WTC11 (cell line): ENCODE results near the gene QTRT2. TPM values are rescaled to one million over a fixed set of nuclear protein-coding genes. Genes with fewer than 3 reads are reported as not detected.

Experiments
- ATAC-seq: fragments of 200-7000 bp; cut with Tn5 transposase; 2 replicates; pipeline ENCODE4 v1.10.0; 2021; ENCODE audit warnings: mild to moderate bottlenecking, moderate library complexity
- Bru-seq: library from RNA; stranded (reverse); fragments of 400-500 nt; gene quantifications from one replicate; lab custom pipeline; 2021; lab: Mats Ljungman, UMichigan
- CTCF ChIA-PET: fragments of 300-600 bp; sonication (Branson Sonifier 250); formaldehyde crosslinking; loops from one replicate; lab custom pipeline; 2021; ENCODE audit warnings: antibody characterized with exemption; lab: Charles Lee
- POLR2A ChIA-PET: fragments of 350-600 bp; sonication (Branson Sonifier 250); formaldehyde crosslinking; loops from one replicate; lab custom pipeline; 2021; ENCODE audit warnings: antibody characterized with exemption; lab: Charles Lee
- DNase-seq: peaks from one replicate; pipeline ENCODE4 v3.0.0; 2021; ENCODE audit warnings: low spot score
- H3K27ac Mint-ChIP-seq: 2 replicates; pipeline ENCODE4 v1.8.0; 2021; ENCODE audit warnings: mixed read lengths
- H3K27me3 Mint-ChIP-seq: 2 replicates; pipeline ENCODE4 v1.8.0; 2021; ENCODE audit warnings: low read depth, mild to moderate bottlenecking, moderate library complexity, mixed read lengths
- H3K36me3 Mint-ChIP-seq: 2 replicates; pipeline ENCODE4 v1.8.0; 2021; ENCODE audit warnings: mixed read lengths
- H3K4me1 Mint-ChIP-seq: 2 replicates; pipeline ENCODE4 v1.8.0; 2022; ENCODE audit warnings: mixed read lengths
- H3K4me3 Mint-ChIP-seq: 2 replicates; pipeline ENCODE4 v1.8.0; 2021; ENCODE audit warnings: mild to moderate bottlenecking, moderate library complexity, mixed read lengths
- H3K9me3 Mint-ChIP-seq: 2 replicates; pipeline ENCODE4 v1.8.0; 2021; ENCODE audit warnings: mixed read lengths
- CBFB ChIP-seq: sonication (generic); formaldehyde crosslinking; IDR thresholded peaks from 2 replicates; pipeline ENCODE4 v1.8.1; 2022; ENCODE audit warnings: mild to moderate bottlenecking, low read depth, missing genetic modification reagents
- CREB1 ChIP-seq: sonication (generic); formaldehyde crosslinking; IDR thresholded peaks from 2 replicates; pipeline ENCODE4 v1.8.0; 2023; ENCODE audit warnings: mild to moderate bottlenecking, missing genetic modification reagents
- CREM ChIP-seq: sonication (generic); formaldehyde crosslinking; IDR thresholded peaks from 2 replicates; pipeline ENCODE4 v1.8.1; 2022; ENCODE audit warnings: mild to moderate bottlenecking, missing genetic modification reagents, moderate library complexity
- EMX1 ChIP-seq: fragments of 250-450 bp; sonication (Bioruptor Pico); IDR thresholded peaks from 2 replicates; pipeline ENCODE4 v1.8.0; 2021; ENCODE audit warnings: mild to moderate bottlenecking
- FOXJ3 ChIP-seq: sonication (generic); formaldehyde crosslinking; IDR thresholded peaks from 2 replicates; pipeline ENCODE4 v1.9.0; 2021; ENCODE audit warnings: missing genetic modification reagents, mild to moderate bottlenecking, borderline replicate concordance
- FOXK1 ChIP-seq: sonication (generic); formaldehyde crosslinking; IDR thresholded peaks from 2 replicates; pipeline ENCODE4 v1.8.0; 2022; ENCODE audit warnings: mild to moderate bottlenecking, moderate library complexity, missing genetic modification reagents
- HMGA2 ChIP-seq: fragments of 250-450 bp; sonication (Bioruptor Pico); IDR thresholded peaks from 2 replicates; pipeline ENCODE4 v1.4.0; 2021; ENCODE audit warnings: mild to moderate bottlenecking, moderate library complexity
- JUN ChIP-seq: sonication (generic); formaldehyde crosslinking; IDR thresholded peaks from 2 replicates; pipeline ENCODE4 v1.8.0; 2023; ENCODE audit warnings: mild to moderate bottlenecking, missing genetic modification reagents
- KAT7 ChIP-seq: sonication (generic); formaldehyde crosslinking; IDR thresholded peaks from 2 replicates; pipeline ENCODE4 v1.8.1; 2023; ENCODE audit warnings: missing genetic modification reagents, mild to moderate bottlenecking, borderline replicate concordance
- MYBL2 ChIP-seq: sonication (generic); formaldehyde crosslinking; IDR thresholded peaks from 2 replicates; pipeline ENCODE4 v1.8.1; 2023; ENCODE audit warnings: mild to moderate bottlenecking, moderate library complexity, missing genetic modification reagents
- NFATC4 ChIP-seq: fragments of 250-450 bp; sonication (Bioruptor Pico); IDR thresholded peaks from 2 replicates; pipeline ENCODE4 v1.9.0; 2021; ENCODE audit warnings: mild to moderate bottlenecking
- NR1H2 ChIP-seq: sonication (generic); formaldehyde crosslinking; IDR thresholded peaks from 2 replicates; pipeline ENCODE4 v1.9.0; 2021; ENCODE audit warnings: mild to moderate bottlenecking, moderate library complexity, missing genetic modification reagents
- NR2C2 ChIP-seq: sonication (generic); formaldehyde crosslinking; IDR thresholded peaks from 2 replicates; pipeline ENCODE4 v1.8.0; 2022; ENCODE audit warnings: mild to moderate bottlenecking, missing genetic modification reagents
- TEAD4 ChIP-seq: sonication (generic); formaldehyde crosslinking; IDR thresholded peaks from 2 replicates; pipeline ENCODE4 v1.8.0; 2022; ENCODE audit warnings: mild to moderate bottlenecking, missing genetic modification reagents
- ZNF121 ChIP-seq: sonication (generic); formaldehyde crosslinking; IDR thresholded peaks from 2 replicates; pipeline ENCODE4 v1.8.0; 2023; ENCODE audit warnings: missing genetic modification reagents
- ZNF232 ChIP-seq: sonication (generic); formaldehyde crosslinking; IDR thresholded peaks from 2 replicates; pipeline ENCODE4 v1.8.0; 2022; ENCODE audit warnings: mild to moderate bottlenecking, missing genetic modification reagents
- ZNF263 ChIP-seq: sonication (generic); formaldehyde crosslinking; IDR thresholded peaks from 2 replicates; pipeline ENCODE4 v1.8.1; 2022; ENCODE audit warnings: low read depth, mild to moderate bottlenecking, moderate library complexity, missing genetic modification reagents
- ZNF416 ChIP-seq: fragments of 250-450 bp; sonication (Bioruptor Pico); IDR thresholded peaks from 2 replicates; pipeline ENCODE4 v1.9.0; 2021; ENCODE audit warnings: mild to moderate bottlenecking, inconsistent platforms
- ZNF423 ChIP-seq: fragments of 250-450 bp; sonication (Bioruptor Pico); IDR thresholded peaks from 2 replicates; pipeline ENCODE4 v2.1.2; 2022; ENCODE audit warnings: mild to moderate bottlenecking, moderate library complexity
- long read RNA-seq, 3 experiments: library from RNA in 1 of 3; library from capped mRNA in 1 of 3; library from polyadenylated mRNA in 1 of 3; unstranded in 2 of 3; stranded (forward) in 1 of 3; transcript quantifications; one replicate each; pipeline ENCODE4 v2.0.0, GENCODE V29; 2021
- total RNA-seq: library from RNA; stranded (reverse); gene quantifications from 3 replicates; pipeline ENCODE4 v1.2.3, GENCODE V29; 2021
- TF ChIP-seq, protein P1 (sequence below): sonication (generic); formaldehyde crosslinking; conservative IDR thresholded peaks from 2 replicates; pipeline ENCODE4 v1.8.1; 2022; ENCODE audit warnings: mild to moderate bottlenecking, missing genetic modification reagents
- TF ChIP-seq, protein P2 (sequence below): sonication (generic); formaldehyde crosslinking; IDR thresholded peaks from 2 replicates; pipeline ENCODE4 v1.8.1; 2022; ENCODE audit warnings: mild to moderate bottlenecking, moderate library complexity, missing genetic modification reagents
- TF ChIP-seq, protein P3 (sequence below): sonication (generic); formaldehyde crosslinking; IDR thresholded peaks from 2 replicates; pipeline ENCODE4 v1.8.0; 2022; ENCODE audit warnings: mild to moderate bottlenecking, missing genetic modification reagents
- TF ChIP-seq, protein P4 (sequence below): sonication (generic); formaldehyde crosslinking; IDR thresholded peaks from 2 replicates; pipeline ENCODE4 v1.8.0; 2022; ENCODE audit warnings: mild to moderate bottlenecking, missing genetic modification reagents
- TF ChIP-seq, protein P5 (sequence below): sonication (generic); formaldehyde crosslinking; IDR thresholded peaks from 2 replicates; pipeline ENCODE4 v1.8.1; 2023; ENCODE audit warnings: mild to moderate bottlenecking, missing genetic modification reagents, moderate library complexity
- TF ChIP-seq, protein P6 (sequence below): sonication (generic); formaldehyde crosslinking; IDR thresholded peaks from 2 replicates; pipeline ENCODE4 v1.8.1; 2022; ENCODE audit warnings: missing genetic modification reagents, borderline replicate concordance
- TF ChIP-seq, protein P7 (sequence below): sonication (generic); formaldehyde crosslinking; conservative IDR thresholded peaks from 2 replicates; pipeline ENCODE4 v1.8.1; 2023; ENCODE audit warnings: mild to moderate bottlenecking, low read depth, missing genetic modification reagents, moderate library complexity

Gene QTRT2
- total RNA-seq (35.5 to 40.0 TPM (median 38.3 TPM) in 3 replicates), Bru-seq, nascent RNA (percentile 91 among the genes with signal in this experiment)
- long read RNA-seq, experiment 1, full-length matches to known transcripts: 130 of 189 reads
- long read RNA-seq, experiment 1, partial matches to known transcripts: 11 of 189 reads
- long read RNA-seq, experiment 1, other reads (novel, unspliced or antisense): 48 of 189 reads
- long read RNA-seq, experiment 2, partial matches to known transcripts: 4 of 32 reads
- long read RNA-seq, experiment 2, other reads (novel, unspliced or antisense): 28 of 32 reads
- long read RNA-seq, experiment 3, full-length matches to known transcripts: 11 of 14 reads
- long read RNA-seq, experiment 3, partial matches to known transcripts: 2 of 14 reads
- long read RNA-seq, experiment 3, other reads (novel, unspliced or antisense): 1 of 14 reads

DNA sequence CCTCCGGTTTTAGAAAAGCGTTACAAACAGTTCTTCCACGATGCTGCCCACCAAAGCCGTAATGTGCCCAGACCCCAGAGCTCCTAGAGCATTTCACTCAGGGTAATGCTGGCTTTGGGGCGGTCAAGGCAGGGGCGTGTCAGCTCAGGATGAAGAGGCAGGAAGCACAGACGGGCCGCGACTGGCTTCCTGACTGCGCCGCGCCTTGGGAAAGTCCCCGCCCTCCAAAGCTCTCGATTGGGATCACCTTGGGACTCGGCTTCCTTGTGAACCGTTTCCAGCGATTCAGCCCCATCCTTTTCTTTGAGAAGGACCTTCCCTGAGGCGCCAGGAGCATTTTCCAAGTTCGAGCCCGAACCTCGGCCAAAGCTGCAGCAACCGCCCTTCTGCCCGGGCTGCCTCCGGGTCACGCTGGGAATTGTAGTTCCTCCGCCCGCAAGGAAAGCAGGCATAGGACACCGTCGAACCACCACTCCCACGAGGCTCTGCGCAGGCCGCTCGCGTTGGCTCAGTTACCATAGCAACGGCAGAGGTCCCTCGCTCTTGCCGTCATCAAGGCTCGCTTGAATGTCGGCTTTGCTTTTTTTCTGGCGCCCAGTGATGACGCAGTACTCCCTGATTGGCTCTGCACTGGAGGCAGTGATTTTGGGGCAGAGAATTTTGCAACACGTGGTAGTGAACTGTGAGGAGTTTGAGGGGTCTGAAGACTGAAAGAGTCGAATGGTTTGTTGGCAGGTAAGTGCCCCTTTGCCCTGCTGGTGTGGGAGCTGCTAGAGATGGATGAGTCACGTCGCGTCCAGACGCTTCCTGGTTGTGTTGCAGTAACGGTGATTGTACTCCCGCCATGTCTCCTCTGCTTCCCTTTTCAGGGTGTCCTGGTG lies at the start of gene QTRT2, which contains the start of gene CCDC191:
TSS of gene QTRT2 (plus strand) at position 608 of the 881 bp plus-strand sequence. CDS start 8,521 bp downstream, outside the sequence.
TSS of gene CCDC191 (minus strand) at position 397 of the 881 bp plus-strand sequence. CDS start at position 337, 60 bp downstream.
- Mint-ChIP-seq H3K27me3 (no peaks in the 10 kb centered on the region; the same call in 1 of the 2 replicates), H3K4me1 (peaks cover 24% of the 10 kb centered on the region), H3K4me3 (peak within 1 kb of the TSS; percentile 83), H3K27ac (peak within 1 kb of the TSS; percentile 94), H3K36me3 (no peaks in the 10 kb centered on the region), H3K9me3 (no peaks in the 10 kb centered on the region)
- ATAC-seq (peak; percentile 98), DNase-seq (peak; percentile 98)
- ChIA-PET CTCF (interaction anchor here (1.4 kb wide), 1 partner anchor 144 kb away, joined by 4 read pairs; no protein-coding TSS in a partner anchor), POLR2A (interaction anchor here (0.6 to 0.8 kb wide), 2 partner anchors 9 to 25 kb away, joined by 3 read pairs; no protein-coding TSS in a partner anchor)
- TF ChIP-seq, protein P1, sequence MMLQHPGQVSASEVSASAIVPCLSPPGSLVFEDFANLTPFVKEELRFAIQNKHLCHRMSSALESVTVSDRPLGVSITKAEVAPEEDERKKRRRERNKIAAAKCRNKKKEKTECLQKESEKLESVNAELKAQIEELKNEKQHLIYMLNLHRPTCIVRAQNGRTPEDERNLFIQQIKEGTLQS: no peak
- no peak for TF ChIP-seq NFATC4 (CRISPR knock-in tag)
- no peak for TF ChIP-seq TEAD4 (CRISPR knock-in tag)
- TF ChIP-seq ZNF263 (CRISPR knock-in tag): no peak
- TF ChIP-seq, protein P2, sequence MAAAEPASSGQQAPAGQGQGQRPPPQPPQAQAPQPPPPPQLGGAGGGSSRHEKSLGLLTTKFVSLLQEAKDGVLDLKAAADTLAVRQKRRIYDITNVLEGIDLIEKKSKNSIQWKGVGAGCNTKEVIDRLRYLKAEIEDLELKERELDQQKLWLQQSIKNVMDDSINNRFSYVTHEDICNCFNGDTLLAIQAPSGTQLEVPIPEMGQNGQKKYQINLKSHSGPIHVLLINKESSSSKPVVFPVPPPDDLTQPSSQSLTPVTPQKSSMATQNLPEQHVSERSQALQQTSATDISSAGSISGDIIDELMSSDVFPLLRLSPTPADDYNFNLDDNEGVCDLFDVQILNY (CRISPR knock-in tag): no peak
- no peak for TF ChIP-seq NR2C2 (CRISPR knock-in tag)
- TF ChIP-seq, protein P3, sequence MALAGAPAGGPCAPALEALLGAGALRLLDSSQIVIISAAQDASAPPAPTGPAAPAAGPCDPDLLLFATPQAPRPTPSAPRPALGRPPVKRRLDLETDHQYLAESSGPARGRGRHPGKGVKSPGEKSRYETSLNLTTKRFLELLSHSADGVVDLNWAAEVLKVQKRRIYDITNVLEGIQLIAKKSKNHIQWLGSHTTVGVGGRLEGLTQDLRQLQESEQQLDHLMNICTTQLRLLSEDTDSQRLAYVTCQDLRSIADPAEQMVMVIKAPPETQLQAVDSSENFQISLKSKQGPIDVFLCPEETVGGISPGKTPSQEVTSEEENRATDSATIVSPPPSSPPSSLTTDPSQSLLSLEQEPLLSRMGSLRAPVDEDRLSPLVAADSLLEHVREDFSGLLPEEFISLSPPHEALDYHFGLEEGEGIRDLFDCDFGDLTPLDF (CRISPR knock-in tag): no peak
- TF ChIP-seq, protein P4, sequence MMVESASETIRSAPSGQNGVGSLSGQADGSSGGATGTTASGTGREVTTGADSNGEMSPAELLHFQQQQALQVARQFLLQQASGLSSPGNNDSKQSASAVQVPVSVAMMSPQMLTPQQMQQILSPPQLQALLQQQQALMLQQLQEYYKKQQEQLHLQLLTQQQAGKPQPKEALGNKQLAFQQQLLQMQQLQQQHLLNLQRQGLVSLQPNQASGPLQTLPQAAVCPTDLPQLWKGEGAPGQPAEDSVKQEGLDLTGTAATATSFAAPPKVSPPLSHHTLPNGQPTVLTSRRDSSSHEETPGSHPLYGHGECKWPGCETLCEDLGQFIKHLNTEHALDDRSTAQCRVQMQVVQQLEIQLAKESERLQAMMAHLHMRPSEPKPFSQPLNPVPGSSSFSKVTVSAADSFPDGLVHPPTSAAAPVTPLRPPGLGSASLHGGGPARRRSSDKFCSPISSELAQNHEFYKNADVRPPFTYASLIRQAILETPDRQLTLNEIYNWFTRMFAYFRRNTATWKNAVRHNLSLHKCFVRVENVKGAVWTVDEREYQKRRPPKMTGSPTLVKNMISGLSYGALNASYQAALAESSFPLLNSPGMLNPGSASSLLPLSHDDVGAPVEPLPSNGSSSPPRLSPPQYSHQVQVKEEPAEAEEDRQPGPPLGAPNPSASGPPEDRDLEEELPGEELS: no peak
- no peak for TF ChIP-seq NR1H2 (CRISPR knock-in tag)
- no peak for TF ChIP-seq ZNF416
- peak; percentile 99 for TF ChIP-seq CREM (CRISPR knock-in tag)
- TF ChIP-seq EMX1 (CRISPR knock-in tag): no peak
- no peak for TF ChIP-seq CREB1
- no peak for TF ChIP-seq KAT7 (CRISPR knock-in tag)
- TF ChIP-seq CBFB (CRISPR knock-in tag): 0 out of 2 replicates have a peak, but pooled peaks have one; percentile 29
- no peak for TF ChIP-seq HMGA2
- no peak for TF ChIP-seq ZNF232
- TF ChIP-seq, protein P5, sequence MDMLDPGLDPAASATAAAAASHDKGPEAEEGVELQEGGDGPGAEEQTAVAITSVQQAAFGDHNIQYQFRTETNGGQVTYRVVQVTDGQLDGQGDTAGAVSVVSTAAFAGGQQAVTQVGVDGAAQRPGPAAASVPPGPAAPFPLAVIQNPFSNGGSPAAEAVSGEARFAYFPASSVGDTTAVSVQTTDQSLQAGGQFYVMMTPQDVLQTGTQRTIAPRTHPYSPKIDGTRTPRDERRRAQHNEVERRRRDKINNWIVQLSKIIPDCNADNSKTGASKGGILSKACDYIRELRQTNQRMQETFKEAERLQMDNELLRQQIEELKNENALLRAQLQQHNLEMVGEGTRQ: peak; percentile 81
- no peak for TF ChIP-seq ZNF423
- peak; percentile 93 for TF ChIP-seq FOXK1
- no peak for TF ChIP-seq JUN (CRISPR knock-in tag)
- TF ChIP-seq, protein P6, sequence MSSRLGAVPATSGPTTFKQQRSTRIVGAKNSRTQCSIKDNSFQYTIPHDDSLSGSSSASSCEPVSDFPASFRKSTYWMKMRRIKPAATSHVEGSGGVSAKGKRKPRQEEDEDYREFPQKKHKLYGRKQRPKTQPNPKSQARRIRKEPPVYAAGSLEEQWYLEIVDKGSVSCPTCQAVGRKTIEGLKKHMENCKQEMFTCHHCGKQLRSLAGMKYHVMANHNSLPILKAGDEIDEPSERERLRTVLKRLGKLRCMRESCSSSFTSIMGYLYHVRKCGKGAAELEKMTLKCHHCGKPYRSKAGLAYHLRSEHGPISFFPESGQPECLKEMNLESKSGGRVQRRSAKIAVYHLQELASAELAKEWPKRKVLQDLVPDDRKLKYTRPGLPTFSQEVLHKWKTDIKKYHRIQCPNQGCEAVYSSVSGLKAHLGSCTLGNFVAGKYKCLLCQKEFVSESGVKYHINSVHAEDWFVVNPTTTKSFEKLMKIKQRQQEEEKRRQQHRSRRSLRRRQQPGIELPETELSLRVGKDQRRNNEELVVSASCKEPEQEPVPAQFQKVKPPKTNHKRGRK (CRISPR knock-in tag): no peak
- no peak for TF ChIP-seq ZNF121 (CRISPR knock-in tag)
- TF ChIP-seq MYBL2 (CRISPR knock-in tag): no peak
- no peak for TF ChIP-seq FOXJ3 (CRISPR knock-in tag)
- TF ChIP-seq, protein P7, sequence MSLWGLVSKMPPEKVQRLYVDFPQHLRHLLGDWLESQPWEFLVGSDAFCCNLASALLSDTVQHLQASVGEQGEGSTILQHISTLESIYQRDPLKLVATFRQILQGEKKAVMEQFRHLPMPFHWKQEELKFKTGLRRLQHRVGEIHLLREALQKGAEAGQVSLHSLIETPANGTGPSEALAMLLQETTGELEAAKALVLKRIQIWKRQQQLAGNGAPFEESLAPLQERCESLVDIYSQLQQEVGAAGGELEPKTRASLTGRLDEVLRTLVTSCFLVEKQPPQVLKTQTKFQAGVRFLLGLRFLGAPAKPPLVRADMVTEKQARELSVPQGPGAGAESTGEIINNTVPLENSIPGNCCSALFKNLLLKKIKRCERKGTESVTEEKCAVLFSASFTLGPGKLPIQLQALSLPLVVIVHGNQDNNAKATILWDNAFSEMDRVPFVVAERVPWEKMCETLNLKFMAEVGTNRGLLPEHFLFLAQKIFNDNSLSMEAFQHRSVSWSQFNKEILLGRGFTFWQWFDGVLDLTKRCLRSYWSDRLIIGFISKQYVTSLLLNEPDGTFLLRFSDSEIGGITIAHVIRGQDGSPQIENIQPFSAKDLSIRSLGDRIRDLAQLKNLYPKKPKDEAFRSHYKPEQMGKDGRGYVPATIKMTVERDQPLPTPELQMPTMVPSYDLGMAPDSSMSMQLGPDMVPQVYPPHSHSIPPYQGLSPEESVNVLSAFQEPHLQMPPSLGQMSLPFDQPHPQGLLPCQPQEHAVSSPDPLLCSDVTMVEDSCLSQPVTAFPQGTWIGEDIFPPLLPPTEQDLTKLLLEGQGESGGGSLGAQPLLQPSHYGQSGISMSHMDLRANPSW (CRISPR knock-in tag): no peak
